ENCODE data around the gene SLC38A7.
A peak's percentile ranks its signal among the peaks of the same experiment; 100 is the strongest.
"Not testable (repeated sequence)": the region's sequence is repeated elsewhere in the genome, so short reads cannot be mapped to it uniquely, and the experiment has no call there.

Gene SLC38A7

GRCh38 chr16:58709333-58709732 lies 24.8 kb upstream of the SLC38A7 start:
- no peaks in the 10 kb centered on the region for H3K9me3 ChIP-seq
- no peaks in the 10 kb centered on the region for H3K4me1 ChIP-seq
- no peak for TF ChIP-seq CTCF (IDR thresholded peaks at IDR 0.05; ENCODE audit: low read depth, low read length)
- H3K4me3 ChIP-seq (ENCODE audit: low read depth, low read length), result no peak overlapping the region
- DNase-seq, result no peak
- peaks cover 59% of the 10 kb centered on the region for H3K36me3 ChIP-seq
- no peaks in the 10 kb centered on the region for H3K27me3 ChIP-seq

- Histone ChIP-seq H3K4me1 (no peaks in the 10 kb centered on the region), H3K27me3 (no peaks in the 10 kb centered on the region), H3K9me3 (no peaks in the 10 kb centered on the region), H3K36me3 (no peaks in the 10 kb centered on the region), H3K4me3 (ENCODE audit: low read depth, low read length) (no peak overlapping the region)
- TF ChIP-seq CTCF (IDR thresholded peaks at IDR 0.05; ENCODE audit: low read depth, low read length), result no peak
- DNase-seq, result no peak
Measured at GRCh38 chr16:58699151-58699550, 14.6 kb upstream of the SLC38A7 start.

GRCh38 chr16:58695368-58695767 lies 10.8 kb upstream of the SLC38A7 start:
- no peak for TF ChIP-seq CTCF (IDR thresholded peaks at IDR 0.05; ENCODE audit: low read depth, low read length)
- Histone ChIP-seq H3K4me1 (no peaks in the 10 kb centered on the region), H3K36me3 (no peaks in the 10 kb centered on the region), H3K9me3 (no peaks in the 10 kb centered on the region), H3K27me3 (no peaks in the 10 kb centered on the region), H3K4me3 (ENCODE audit: low read depth, low read length) (no peak overlapping the region)
- no peak for DNase-seq

GRCh38 chr16:58692450-58692849 lies 7.9 kb upstream of the SLC38A7 start:
- Histone ChIP-seq H3K9me3 (no peaks in the 10 kb centered on the region), H3K4me3 (ENCODE audit: low read depth, low read length) (no peak overlapping the region), H3K36me3 (no peaks in the 10 kb centered on the region), H3K4me1 (no peaks in the 10 kb centered on the region), H3K27me3 (no peaks in the 10 kb centered on the region)
- no peak for DNase-seq
- TF ChIP-seq CTCF (IDR thresholded peaks at IDR 0.05; ENCODE audit: low read depth, low read length), result no peak

GRCh38 chr16:58686985-58687706 lies 2.6 kb upstream of the SLC38A7 start:
- DNase-seq; H3K36me3 ChIP-seq; H3K4me1 ChIP-seq; H3K4me3 ChIP-seq (ENCODE audit: low read depth, low read length); H3K27me3 ChIP-seq; H3K9me3 ChIP-seq: not testable (repeated sequence)

- H3K9me3 ChIP-seq, result no peaks in the 10 kb centered on the region
- TF ChIP-seq CTCF (IDR thresholded peaks at IDR 0.05; ENCODE audit: low read depth, low read length), result no peak
- no peaks in the 10 kb centered on the region for H3K27me3 ChIP-seq
- DNase-seq, result no peak
- H3K4me3 ChIP-seq (ENCODE audit: low read depth, low read length), result peak overlapping the region; percentile 91
- no peaks in the 10 kb centered on the region for H3K4me1 ChIP-seq
- no peaks in the 10 kb centered on the region for H3K36me3 ChIP-seq
Measured at GRCh38 chr16:58685084-58685449, 497 bp upstream of the SLC38A7 start.

GRCh38 chr16:58684001-58684353 lies 593 bp downstream of the SLC38A7 start:
- Histone ChIP-seq H3K9me3 (no peaks in the 10 kb centered on the region), H3K36me3 (no peaks in the 10 kb centered on the region; the same call in 1 of the 2 replicates), H3K4me3 (ENCODE audit: low read depth, low read length) (peak overlapping the region; percentile 91), H3K27me3 (no peaks in the 10 kb centered on the region), H3K4me1 (no peaks in the 10 kb centered on the region)
- TF ChIP-seq CTCF (IDR thresholded peaks at IDR 0.05; ENCODE audit: low read depth, low read length), result no peak
- no peak for DNase-seq
